PFSK-1 (cell line): ENCODE results near the gene RTN1.

Experiments
- FOXP2 ChIP-seq: optimal IDR thresholded peaks from 2 replicates; pipeline ENCODE3; 2011; ENCODE audit warnings: borderline replicate concordance, control low read depth, inconsistent platforms; ENCODE audit not compliant: insufficient read depth; ENCODE audit errors: extremely low read length, extremely low read depth
- POLR2AphosphoS5 ChIP-seq: IDR thresholded peaks from 2 replicates; pipeline ENCODE4 v1.6.1; 2012; ENCODE audit warnings: low read depth, mild to moderate bottlenecking, control low read depth, low read length, moderate library complexity
- SIN3A ChIP-seq: IDR thresholded peaks from 2 replicates; pipeline ENCODE4 v1.6.1; 2012; ENCODE audit warnings: mild to moderate bottlenecking, low read length, moderate library complexity, borderline replicate concordance; ENCODE audit not compliant: insufficient read depth
- TAF1 ChIP-seq: IDR thresholded peaks from 2 replicates; pipeline ENCODE4 v1.6.1; 2012; ENCODE audit warnings: low read length, control low read depth, borderline replicate concordance; ENCODE audit not compliant: insufficient read depth
- TF ChIP-seq, protein P1 (sequence below), 2 experiments: IDR thresholded peaks; 2 replicates each; pipeline versions ENCODE4 v1.6.1 to v1.8.0; 2011 to 2012; ENCODE audit warnings: low read depth in 2 of 2, low read length in 2 of 2, control low read depth in 1 of 2, inconsistent platforms in 1 of 2, mild to moderate bottlenecking in 1 of 2, moderate library complexity in 1 of 2; ENCODE audit not compliant: insufficient read depth in 1 of 2

RTN1 gene

GRCh38 chr14:59739794-59740193 lies 130.8 kb downstream of the RTN1 start:
- TF ChIP-seq TAF1 (no peak), SIN3A (no peak), FOXP2 (no peak), POLR2AphosphoS5 (no peak)
- TF ChIP-seq, protein P1, sequence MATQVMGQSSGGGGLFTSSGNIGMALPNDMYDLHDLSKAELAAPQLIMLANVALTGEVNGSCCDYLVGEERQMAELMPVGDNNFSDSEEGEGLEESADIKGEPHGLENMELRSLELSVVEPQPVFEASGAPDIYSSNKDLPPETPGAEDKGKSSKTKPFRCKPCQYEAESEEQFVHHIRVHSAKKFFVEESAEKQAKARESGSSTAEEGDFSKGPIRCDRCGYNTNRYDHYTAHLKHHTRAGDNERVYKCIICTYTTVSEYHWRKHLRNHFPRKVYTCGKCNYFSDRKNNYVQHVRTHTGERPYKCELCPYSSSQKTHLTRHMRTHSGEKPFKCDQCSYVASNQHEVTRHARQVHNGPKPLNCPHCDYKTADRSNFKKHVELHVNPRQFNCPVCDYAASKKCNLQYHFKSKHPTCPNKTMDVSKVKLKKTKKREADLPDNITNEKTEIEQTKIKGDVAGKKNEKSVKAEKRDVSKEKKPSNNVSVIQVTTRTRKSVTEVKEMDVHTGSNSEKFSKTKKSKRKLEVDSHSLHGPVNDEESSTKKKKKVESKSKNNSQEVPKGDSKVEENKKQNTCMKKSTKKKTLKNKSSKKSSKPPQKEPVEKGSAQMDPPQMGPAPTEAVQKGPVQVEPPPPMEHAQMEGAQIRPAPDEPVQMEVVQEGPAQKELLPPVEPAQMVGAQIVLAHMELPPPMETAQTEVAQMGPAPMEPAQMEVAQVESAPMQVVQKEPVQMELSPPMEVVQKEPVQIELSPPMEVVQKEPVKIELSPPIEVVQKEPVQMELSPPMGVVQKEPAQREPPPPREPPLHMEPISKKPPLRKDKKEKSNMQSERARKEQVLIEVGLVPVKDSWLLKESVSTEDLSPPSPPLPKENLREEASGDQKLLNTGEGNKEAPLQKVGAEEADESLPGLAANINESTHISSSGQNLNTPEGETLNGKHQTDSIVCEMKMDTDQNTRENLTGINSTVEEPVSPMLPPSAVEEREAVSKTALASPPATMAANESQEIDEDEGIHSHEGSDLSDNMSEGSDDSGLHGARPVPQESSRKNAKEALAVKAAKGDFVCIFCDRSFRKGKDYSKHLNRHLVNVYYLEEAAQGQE (IDR thresholded peaks at IDR 0.05; ENCODE audit: insufficient read depth in 1 of 2, low read depth in 2 of 2, low read length in 2 of 2): no peak

DNA sequence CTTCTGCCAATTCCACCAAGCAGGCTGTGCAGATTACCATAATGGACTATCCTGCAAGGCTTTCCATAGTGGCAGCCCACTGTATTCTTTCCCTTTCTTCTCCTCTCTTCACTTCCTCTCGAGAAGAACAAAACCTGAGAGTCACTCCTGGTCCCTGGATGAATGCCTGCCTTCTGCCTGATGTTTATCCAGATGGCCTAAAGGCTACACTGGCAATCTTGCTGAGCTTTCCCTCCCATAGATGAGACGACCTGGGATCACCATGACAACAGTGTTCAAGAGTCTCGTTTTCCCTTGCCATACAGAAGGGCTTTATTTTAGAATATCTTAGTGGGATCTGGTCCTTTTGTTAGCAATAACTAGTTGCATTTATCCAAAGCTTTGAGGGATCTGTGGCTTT lies 142.3 kb downstream of the RTN1 start:
- TF ChIP-seq, protein P1 (IDR thresholded peaks at IDR 0.05; ENCODE audit: insufficient read depth in 1 of 2, low read depth in 2 of 2, low read length in 2 of 2): no peak
- TF ChIP-seq FOXP2 (no peak), TAF1 (no peak), POLR2AphosphoS5 (no peak), SIN3A (no peak)

- TF ChIP-seq POLR2AphosphoS5 (no peak), SIN3A (no peak), TAF1 (no peak), FOXP2 (no peak)
- TF ChIP-seq, protein P1 (IDR thresholded peaks at IDR 0.05; ENCODE audit: insufficient read depth in 1 of 2, low read depth in 2 of 2, low read length in 2 of 2): no peak
Measured at GRCh38 chr14:59727073-59727661, 143.4 kb downstream of the RTN1 start.

DNA sequence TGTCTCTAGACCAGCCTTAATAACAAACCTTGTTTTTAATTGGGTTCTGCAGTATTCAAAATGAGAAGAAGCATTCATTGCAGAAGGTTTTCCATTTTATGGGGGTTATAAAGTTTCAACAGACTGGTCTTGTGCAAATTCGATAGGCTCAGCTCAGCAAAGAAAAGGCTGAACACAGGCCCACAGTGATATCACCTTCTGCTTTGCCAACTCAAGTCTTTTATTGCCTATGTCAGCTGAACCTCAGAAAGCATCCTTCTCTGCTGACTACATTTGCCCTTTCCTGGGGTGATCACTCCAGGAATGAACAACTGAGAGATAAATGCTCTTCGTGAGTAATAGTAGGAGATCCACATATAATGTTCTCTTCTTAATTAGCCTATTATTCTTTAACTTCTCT lies 159.5 kb downstream of the RTN1 start:
- TF ChIP-seq, protein P1 (IDR thresholded peaks at IDR 0.05; ENCODE audit: insufficient read depth in 1 of 2, low read depth in 2 of 2, low read length in 2 of 2): no peak
- no peak for TF ChIP-seq SIN3A
- TF ChIP-seq FOXP2: no peak
- TF ChIP-seq POLR2AphosphoS5: no peak
- no peak for TF ChIP-seq TAF1
